GM18511 (cell line): ENCODE measurements around the gene MAN1A1.

ENCODE experiments used
- ATAC-seq: cut with Tn5 transposase; IDR thresholded peaks from one replicate; pipeline ENCODE4 v1.9.1; 2021; ENCODE audit warnings: mild to moderate bottlenecking, moderate library complexity; ENCODE audit not compliant: unreplicated experiment

MAN1A1 gene

GRCh38 chr6:119128252-119128912 is 221.2 kb downstream of the MAN1A1 start:
- no peak for ATAC-seq

GRCh38 chr6:119127627-119128026 is 221.9 kb downstream of the MAN1A1 start:
- no peak for ATAC-seq
